SJSA1 (cell line): ENCODE data around the gene FBXO41. TPM values are rescaled to one million over a fixed set of nuclear protein-coding genes. Genes with fewer than 3 reads are reported as not detected.

Experiments
- DNase-seq, 2 experiments: peaks; one replicate each; pipeline ENCODE4 v3.0.0-alpha.2; 2015 to 2020; ENCODE audit warnings: low spot score in 2 of 2, low read depth in 1 of 2
- H3K27ac ChIP-seq: fragments of 250-450 bp; sonication (Bioruptor Pico); 2 replicates; pipeline ENCODE4 v1.5.1; 2020; ENCODE audit warnings: mild to moderate bottlenecking, moderate library complexity
- H3K27me3 ChIP-seq: fragments of 250-450 bp; sonication (Bioruptor Pico); replicated peaks from 2 replicates; pipeline ENCODE4 v1.5.1; 2020; ENCODE audit warnings: mild to moderate bottlenecking, moderate library complexity
- H3K36me3 ChIP-seq: fragments of 250-450 bp; sonication (Bioruptor Pico); 2 replicates; pipeline ENCODE4 v1.5.1; 2020; ENCODE audit warnings: mild to moderate bottlenecking
- H3K4me1 ChIP-seq: fragments of 250-450 bp; sonication (Bioruptor Pico); replicated peaks from 2 replicates; pipeline ENCODE4 v1.6.1; 2021; ENCODE audit warnings: mild to moderate bottlenecking
- H3K4me3 ChIP-seq: fragments of 250-450 bp; sonication (Bioruptor Pico); 2 replicates; pipeline ENCODE4 v1.5.1; 2020; ENCODE audit warnings: mild to moderate bottlenecking
- H3K9me3 ChIP-seq: fragments of 250-450 bp; sonication (Bioruptor Pico); replicated peaks from 2 replicates; pipeline ENCODE4 v1.5.1; 2020; ENCODE audit warnings: mild to moderate bottlenecking
- total RNA-seq: library from RNA; depleted of rRNA; stranded (reverse); fragments of >200 nt; shearing (Covaris generic); gene quantifications from 2 replicates; pipeline ENCODE4 v1.2.3, GENCODE V29; 2014

The FBXO41 gene
- total RNA-seq, 1 experiment from 2014 or later, result 0.05 TPM

DNA sequence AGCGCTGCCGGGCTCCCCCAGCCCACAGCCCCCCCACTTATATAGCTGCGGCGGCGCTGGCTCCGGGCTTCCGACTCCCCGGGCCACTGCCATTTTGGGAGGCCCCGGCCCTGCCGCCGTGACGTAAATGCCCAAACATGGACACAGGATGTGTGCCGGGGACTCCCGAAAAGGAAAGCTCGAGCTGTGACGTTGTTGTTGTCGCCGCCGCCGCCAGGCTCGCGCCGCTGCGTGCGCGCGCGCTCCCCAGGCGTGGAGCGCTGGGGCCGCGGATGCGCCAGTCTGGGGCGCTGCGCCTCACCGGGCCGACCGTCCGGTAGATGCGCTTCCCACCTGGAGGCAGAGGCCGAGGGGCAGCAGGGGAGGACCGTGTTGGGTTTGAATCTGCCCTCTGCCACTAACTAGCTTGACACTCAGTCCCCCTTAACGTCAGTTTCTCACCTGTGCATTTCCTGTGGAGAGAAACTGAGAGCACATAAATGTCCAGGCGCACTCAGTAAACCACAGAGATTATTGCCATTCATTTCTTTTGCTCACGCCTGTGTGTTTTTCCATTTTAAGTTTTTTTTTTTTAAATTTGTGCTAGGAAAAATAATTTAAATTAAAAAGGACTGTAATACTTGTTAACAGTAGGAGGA is 9.4 kb upstream of the FBXO41 start, which contains the start of gene EGR4:
TSS of gene EGR4 (minus strand) at position 15 of the 638 bp plus-strand sequence. CDS start 231 bp downstream, outside the sequence.
- H3K9me3 ChIP-seq, result peaks cover 2% of the 10 kb centered on the region; the same call in 1 of the 2 replicates
- peaks cover 90% of the 10 kb centered on the region for H3K27me3 ChIP-seq
- H3K36me3 ChIP-seq, result no peaks in the 10 kb centered on the region
- peak within 1 kb of the TSS; percentile 35 for H3K4me3 ChIP-seq
- H3K27ac ChIP-seq, result no peak within 1 kb of the TSS
- DNase-seq, result peak; percentile 23 to 64
- H3K4me1 ChIP-seq, result peaks cover 19% of the 10 kb centered on the region

DNA sequence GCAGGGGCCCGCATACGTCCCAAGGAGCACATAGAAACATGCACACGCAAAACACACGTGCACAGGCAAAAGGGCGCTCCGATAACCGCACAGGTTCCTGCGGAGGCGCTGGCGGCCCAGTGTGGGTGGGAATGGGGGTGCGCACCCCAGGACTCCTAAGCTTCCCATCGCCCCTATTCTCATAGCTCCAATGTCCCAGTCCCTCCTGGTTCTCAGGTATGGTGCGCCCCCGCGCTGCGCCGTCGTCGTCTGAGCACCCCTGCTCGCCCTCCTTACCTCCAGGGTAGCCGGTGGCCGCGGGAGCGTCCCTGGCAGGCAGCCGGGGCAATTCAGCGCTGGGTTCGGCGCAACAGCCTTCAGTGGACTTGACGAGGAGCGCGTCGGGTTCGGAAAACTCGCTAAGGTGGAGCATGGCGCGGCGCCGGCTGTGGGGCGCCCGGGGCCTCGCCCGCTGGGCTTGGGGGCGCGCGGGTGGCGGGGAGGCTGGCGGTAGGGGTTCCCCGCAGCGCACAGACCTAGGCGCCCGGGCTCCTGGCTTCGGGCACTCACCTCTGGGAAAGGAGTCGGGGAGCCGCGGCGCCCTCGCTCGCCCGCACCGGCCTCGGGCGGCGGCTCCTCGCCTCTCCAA is 8.7 kb upstream of the FBXO41 start:
- peaks cover 96% of the 10 kb centered on the region for H3K27me3 ChIP-seq
- H3K4me3 ChIP-seq, result peak overlapping the region; percentile 35
- peaks cover 2% of the 10 kb centered on the region; the same call in 1 of the 2 replicates for H3K9me3 ChIP-seq
- H3K27ac ChIP-seq, result no peak overlapping the region
- H3K36me3 ChIP-seq, result no peaks in the 10 kb centered on the region
- no peak for DNase-seq
- peaks cover 19% of the 10 kb centered on the region for H3K4me1 ChIP-seq

DNA sequence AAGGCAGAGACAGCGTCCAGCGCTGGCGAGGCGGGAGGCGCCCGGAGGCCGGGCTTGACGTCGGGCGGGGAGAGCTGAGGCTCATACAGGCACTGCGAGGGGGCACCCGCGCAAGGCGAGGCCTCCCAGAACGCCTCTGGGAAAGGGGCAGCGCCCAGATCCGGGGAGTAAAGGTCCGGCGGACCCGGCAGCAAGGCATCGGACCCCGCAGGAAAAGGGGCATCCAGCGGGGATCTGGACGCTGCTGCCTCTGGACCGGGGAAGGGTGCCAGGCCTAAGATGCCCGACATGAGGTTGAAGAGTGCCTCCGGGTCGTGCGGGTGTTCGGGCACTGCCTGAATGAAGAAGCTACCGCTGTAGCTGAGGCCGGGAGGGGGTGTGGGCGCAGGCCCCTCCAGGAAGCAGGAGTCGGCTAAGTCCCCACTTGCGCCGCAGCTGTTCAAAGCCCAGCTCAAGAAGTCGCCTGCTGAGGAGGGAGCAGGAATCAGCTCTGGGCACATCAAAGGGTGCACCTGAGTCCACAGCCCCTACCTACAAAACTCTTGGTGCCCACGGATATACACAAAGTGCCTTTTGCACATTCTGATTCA is 8.1 kb upstream of the FBXO41 start:
- no peak for DNase-seq

DNA sequence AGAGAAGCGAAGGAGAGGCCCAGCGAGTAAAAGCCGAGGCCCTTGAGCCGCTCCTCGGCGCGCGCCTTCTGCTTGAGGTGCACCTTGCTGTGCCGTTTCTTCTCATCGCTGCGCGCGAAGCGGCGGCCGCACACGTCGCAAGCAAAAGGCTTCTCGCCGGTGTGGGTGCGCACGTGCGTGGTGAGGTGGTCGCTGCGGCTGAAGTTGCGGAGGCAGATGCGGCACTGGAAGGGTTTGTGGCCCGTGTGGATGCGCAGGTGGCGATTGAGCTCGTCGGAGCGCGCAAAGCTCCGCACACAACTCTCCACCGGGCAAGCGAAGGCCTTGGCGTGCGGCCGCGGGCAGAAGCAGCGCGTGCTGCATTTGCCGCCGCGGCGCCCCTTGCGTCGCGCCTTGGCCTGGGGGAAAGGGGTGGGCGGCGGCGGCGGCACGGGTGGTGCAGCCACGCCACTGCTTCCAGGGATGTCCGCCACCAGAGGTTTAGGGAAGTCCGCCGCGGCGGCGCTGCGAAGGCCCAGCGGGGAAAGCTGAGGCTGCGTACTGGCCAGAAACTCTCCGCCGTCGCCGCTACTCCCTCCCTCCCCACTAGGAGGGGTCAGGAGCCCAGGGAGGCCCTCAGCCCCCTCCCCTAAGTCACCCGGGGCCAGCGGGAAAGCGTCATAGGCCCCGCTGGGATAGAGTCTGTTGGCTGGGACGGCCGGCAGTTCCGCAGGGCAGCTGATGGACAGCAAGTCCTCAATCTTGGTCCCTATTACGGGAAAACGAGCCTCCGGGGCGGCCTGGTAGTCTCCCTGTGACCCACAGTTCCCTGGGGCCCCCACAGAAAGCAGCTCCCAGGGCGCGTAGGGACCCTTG is 7.4 kb upstream of the FBXO41 start:
- no peak overlapping the region for H3K27ac ChIP-seq
- peaks cover 90% of the 10 kb centered on the region for H3K27me3 ChIP-seq
- DNase-seq, result no peak
- H3K4me3 ChIP-seq, result no peak overlapping the region
- no peaks in the 10 kb centered on the region for H3K36me3 ChIP-seq
- H3K4me1 ChIP-seq, result peaks cover 19% of the 10 kb centered on the region
- peaks cover 2% of the 10 kb centered on the region; the same call in 1 of the 2 replicates for H3K9me3 ChIP-seq

More for the DNA sequence above, 8.1 kb upstream of the FBXO41 start:
- Histone ChIP-seq H3K27ac (no peak overlapping the region), H3K4me3 (no peak overlapping the region), H3K36me3 (no peaks in the 10 kb centered on the region), H3K4me1 (peaks cover 19% of the 10 kb centered on the region), H3K9me3 (peaks cover 2% of the 10 kb centered on the region; the same call in 1 of the 2 replicates), H3K27me3 (peaks cover 96% of the 10 kb centered on the region)

DNA sequence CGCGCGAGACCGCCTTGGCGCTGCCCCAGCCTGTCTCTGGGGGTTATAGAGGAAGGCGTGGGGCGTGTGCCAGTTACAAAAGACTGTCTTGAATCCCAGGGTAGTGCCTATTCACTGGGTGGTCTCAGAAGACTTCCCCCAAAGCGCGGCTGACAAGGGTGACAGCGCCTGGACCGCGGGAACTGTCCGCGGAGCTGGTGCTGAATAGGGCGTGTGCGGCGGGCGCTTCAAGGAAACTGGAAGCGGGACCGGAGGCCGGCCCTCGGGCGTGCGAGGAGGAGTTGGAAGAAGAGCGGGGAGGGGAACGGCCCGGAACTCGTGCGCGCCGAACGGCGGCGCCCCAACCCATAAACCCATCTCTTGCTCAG is 6.8 kb upstream of the FBXO41 start:
- Histone ChIP-seq H3K27me3 (peaks cover 84% of the 10 kb centered on the region), H3K4me3 (no peak overlapping the region), H3K27ac (no peak overlapping the region), H3K9me3 (peaks cover 2% of the 10 kb centered on the region; the same call in 1 of the 2 replicates), H3K36me3 (no peaks in the 10 kb centered on the region), H3K4me1 (peaks cover 19% of the 10 kb centered on the region)
- peak; percentile 50 for DNase-seq

DNA sequence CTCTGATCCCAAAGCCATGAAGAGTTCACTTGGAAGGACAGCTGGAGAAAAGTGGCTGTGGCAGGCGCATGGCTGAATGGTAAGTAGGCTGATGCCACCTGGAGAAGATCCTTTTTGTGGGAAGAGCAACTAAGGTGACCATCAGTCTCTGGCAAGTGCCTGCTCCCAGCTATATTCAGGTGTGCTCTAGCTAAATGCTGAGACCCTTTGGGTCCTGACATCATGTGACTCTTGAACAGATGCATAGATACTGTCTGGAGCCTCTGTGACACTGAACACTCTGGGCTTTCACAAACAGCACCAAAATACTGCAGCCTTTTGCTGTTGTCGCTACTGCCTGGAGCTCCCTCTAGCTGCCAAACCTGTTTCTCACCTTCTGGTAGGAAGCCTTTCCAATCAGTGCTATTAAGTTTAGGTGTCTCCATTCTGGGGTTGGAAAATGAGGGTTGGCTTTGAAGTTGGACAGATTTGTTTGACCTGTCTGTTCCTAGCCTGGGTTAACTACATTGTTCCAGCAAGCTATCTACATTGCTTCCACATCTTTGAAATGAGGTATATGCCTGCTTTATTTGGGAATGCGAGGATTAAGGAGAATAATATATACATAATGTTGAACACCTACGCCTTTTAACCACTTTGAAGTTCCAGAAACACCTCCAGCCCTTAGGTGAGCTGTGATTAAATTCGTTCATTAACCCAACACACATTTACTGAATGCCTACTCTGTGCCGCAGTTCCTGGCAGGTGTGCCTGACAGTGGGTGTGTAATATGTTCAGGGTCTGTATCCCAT is 6.0 kb upstream of the FBXO41 start:
- Histone ChIP-seq H3K4me3 (no peak overlapping the region), H3K27ac (no peak overlapping the region), H3K4me1 (peaks cover 19% of the 10 kb centered on the region), H3K36me3 (no peaks in the 10 kb centered on the region), H3K9me3 (peaks cover 2% of the 10 kb centered on the region; the same call in 1 of the 2 replicates), H3K27me3 (peaks cover 82% of the 10 kb centered on the region)
- no peak for DNase-seq

DNA sequence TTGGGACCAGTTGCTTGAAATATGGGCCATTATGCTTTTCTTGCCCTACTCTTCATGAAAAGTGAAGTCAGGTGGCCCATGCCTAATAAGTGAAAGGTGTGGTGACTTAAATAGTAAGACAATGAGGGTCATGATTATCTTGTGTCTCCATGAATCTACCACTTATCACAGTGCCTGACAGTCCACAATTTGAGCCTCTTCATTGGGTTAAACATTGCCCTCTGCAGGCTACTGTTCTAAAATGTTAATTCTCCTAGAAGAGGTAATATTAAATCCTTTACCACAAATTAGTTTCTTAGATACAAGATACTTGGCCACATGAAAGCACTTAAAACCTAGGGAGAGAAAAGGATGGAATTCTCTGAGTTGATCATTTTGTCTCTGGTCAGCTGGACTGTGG is 5.0 kb upstream of the FBXO41 start:
- Histone ChIP-seq H3K9me3 (peaks cover 2% of the 10 kb centered on the region; the same call in 1 of the 2 replicates), H3K4me1 (peaks cover 22% of the 10 kb centered on the region), H3K27ac (no peak overlapping the region), H3K27me3 (peaks cover 82% of the 10 kb centered on the region), H3K36me3 (no peaks in the 10 kb centered on the region), H3K4me3 (no peak overlapping the region)
- no peak for DNase-seq

DNA sequence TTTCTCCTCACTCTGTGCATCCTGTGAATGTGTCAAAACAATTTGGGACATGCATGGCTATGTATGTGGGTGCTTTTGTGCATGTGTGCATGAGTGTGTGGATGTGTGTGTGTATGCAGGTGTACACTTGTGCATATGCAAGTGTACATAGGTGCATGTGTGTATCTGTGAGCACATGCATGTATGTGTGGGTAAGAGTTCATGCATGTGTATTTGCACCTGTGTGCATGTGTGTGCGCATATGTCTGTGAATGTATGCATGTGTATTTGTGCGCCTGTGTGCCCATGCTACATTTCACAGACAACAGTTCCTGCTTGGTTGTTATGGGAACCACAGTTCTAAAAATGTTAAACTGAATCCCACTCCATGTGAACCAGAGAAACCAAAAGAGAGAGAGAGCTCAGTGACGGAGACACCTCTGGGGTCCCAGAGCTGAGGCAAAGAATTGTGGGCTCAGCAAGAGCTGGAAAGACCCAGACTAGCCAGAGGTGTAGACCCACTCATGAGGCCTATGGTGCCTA is 1.9 kb upstream of the FBXO41 start:
- no peak for DNase-seq
- no peak overlapping the region for H3K27ac ChIP-seq

DNA sequence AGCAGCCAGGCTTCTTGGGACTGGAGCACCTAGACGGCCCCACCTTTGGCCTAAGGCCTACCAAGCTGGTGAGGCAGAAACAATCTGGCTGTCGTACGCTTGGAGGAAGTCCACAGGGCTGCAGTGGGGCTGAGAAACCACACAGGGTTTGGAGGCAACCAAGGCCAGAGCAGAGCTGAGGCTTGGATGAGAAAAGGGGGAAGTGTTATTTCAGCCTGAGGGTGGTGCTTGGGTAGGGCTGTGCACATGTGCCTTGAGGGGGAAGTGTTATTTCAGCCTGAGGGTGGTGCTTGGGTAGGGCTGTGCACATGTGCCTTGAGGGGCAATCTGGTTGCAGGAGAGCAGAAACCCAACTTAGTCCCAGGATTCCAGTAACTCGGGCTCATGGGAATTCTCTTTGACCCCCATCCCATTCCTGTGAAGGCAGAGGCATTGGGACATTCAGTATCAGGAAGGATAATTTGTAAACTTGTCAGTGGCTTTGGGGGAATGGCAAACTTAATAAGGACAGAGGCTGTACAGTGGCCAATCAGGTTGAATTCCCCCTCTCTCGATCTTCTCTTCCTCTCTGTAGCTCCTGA is 971 bp upstream of the FBXO41 start:
- Histone ChIP-seq H3K9me3 (no peaks in the 10 kb centered on the region), H3K27me3 (peaks cover 52% of the 10 kb centered on the region), H3K27ac (no peak overlapping the region), H3K4me3 (no peak overlapping the region), H3K4me1 (peaks cover 4% of the 10 kb centered on the region), H3K36me3 (no peaks in the 10 kb centered on the region; the same call in 1 of the 2 replicates)
- DNase-seq, result no peak

More for the DNA sequence above, 1.9 kb upstream of the FBXO41 start:
- Histone ChIP-seq H3K27me3 (peaks cover 61% of the 10 kb centered on the region), H3K9me3 (peaks cover under 1% of the 10 kb centered on the region; the same call in 1 of the 2 replicates), H3K4me1 (peaks cover 6% of the 10 kb centered on the region), H3K4me3 (no peak overlapping the region), H3K36me3 (no peaks in the 10 kb centered on the region; the same call in 1 of the 2 replicates)

DNA sequence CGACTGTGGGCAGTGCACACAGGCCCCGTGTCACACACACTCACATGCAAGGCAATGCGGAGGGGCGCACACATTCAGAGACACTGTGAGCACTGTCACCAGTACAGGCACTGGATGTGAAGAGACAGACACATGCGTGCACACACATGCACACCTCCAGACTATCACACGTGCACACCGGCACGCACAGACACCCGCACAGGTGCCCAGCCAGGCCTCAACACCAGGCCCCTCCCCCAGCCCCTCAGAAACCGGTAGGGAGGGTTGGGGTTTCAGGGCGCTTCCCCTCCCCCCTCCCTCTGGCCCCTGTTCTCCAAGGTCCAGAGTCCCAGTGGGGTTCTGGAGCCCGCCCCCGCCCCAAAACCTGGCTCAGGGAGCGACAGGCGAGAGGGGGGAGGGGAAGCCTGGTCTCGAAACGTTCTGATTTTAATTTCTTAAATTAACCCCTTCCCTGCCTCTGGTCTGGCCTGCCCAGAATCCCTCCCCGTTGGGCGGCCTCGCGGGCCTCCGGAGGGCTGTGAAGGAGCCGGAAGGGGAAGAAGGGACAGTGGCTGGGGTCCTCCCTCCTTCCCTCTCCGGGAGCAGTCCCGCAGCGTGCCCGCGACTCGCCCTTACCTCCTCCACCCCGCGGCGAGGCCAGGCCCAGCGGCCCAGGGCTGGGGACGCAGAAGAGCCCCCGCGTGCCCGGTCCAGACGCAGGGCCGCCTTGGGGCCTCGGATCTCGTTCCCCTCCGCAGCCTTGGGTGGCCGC is 558 bp downstream of the FBXO41 start:
- H3K36me3 ChIP-seq, result no peaks in the 10 kb centered on the region; the same call in 1 of the 2 replicates
- H3K9me3 ChIP-seq, result no peaks in the 10 kb centered on the region
- no peak for DNase-seq
- H3K27me3 ChIP-seq, result peaks cover 38% of the 10 kb centered on the region
- H3K4me1 ChIP-seq, result peaks cover 4% of the 10 kb centered on the region
- H3K4me3 ChIP-seq, result peak overlapping the region; percentile 35
- no peak overlapping the region for H3K27ac ChIP-seq

DNA sequence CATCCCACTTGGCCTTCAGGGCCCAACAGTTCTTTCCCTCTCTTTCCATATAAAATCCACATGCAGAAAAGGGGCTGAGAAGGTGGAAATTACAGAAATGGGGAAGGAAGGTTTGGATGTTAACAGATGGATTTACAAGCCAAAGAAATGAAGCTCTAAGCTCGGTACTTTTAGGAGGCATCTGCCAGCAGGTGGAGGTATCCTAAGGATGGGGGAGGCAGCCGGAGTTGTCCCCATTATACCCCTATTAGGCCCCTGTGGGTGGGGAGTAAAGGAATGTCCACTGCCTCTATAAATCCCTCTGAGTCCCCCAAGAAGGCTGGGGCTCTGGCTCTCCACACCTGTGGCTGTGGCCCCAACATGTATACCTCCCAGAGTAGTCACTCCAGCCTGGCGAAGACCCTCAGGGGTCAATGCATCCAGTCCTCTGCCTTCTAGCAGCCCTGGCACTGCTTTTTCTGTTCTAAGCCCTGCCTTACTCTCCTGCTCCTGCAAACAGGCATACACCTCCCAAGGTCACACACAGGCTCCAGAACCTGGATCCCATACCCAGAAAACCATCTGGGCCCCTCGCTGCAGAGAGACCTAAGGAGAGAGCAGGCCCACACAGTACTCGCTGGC is 1.2 kb downstream of the FBXO41 start:
- Histone ChIP-seq H3K4me1 (peaks cover 4% of the 10 kb centered on the region), H3K9me3 (no peaks in the 10 kb centered on the region), H3K27me3 (peaks cover 31% of the 10 kb centered on the region), H3K36me3 (no peaks in the 10 kb centered on the region; the same call in 1 of the 2 replicates), H3K4me3 (no peak overlapping the region), H3K27ac (no peak overlapping the region)
- no peak for DNase-seq
